SK-N-MC (cell line): ENCODE results near the gene CWH43.
"Not testable (repeated sequence)": the region's sequence is repeated elsewhere in the genome, so short reads cannot be mapped to it uniquely, and the experiment has no call there.

ENCODE experiments used
- DNase-seq: peaks from one replicate; pipeline ENCODE4 v3.0.0-alpha.2; 2011; ENCODE audit warnings: low read depth, low spot score
- H3K27ac ChIP-seq: fragments of 200-600 bp; sonication (generic); 2 replicates; pipeline ENCODE4 v1.5.1; 2016; ENCODE audit warnings: mixed run types
- H3K36me3 ChIP-seq: fragments of 200-600 bp; sonication (generic); 2 replicates; pipeline ENCODE4 v1.6.1; 2017; ENCODE audit warnings: antibody characterized with exemption, low read length, mixed read lengths; ENCODE audit not compliant: insufficient read depth
- H3K4me3 ChIP-seq: fragments of 200-600 bp; sonication (generic); 2 replicates; pipeline ENCODE4 v1.5.1; 2016
- H3K9ac ChIP-seq: fragments of 200-600 bp; sonication (generic); 2 replicates; pipeline ENCODE4 v1.8.0; 2017; ENCODE audit warnings: mixed run types, mixed read lengths; ENCODE audit not compliant: insufficient read length
- H3K9me3 ChIP-seq: fragments of 200-600 bp; sonication (generic); 2 replicates; pipeline ENCODE4 v1.6.1; 2017; ENCODE audit warnings: low read depth, mild to moderate bottlenecking, antibody characterized with exemption, low read length, moderate library complexity, mixed read lengths

CWH43 gene

GRCh38 chr4:49103436-49104136 is 117.5 kb downstream of the CWH43 start:
- not testable (repeated sequence) for H3K27ac ChIP-seq, H3K36me3 ChIP-seq, DNase-seq, H3K4me3 ChIP-seq, H3K9ac ChIP-seq
- H3K9me3 ChIP-seq, result peaks cover 27% of the 10 kb centered on the region

- not testable (repeated sequence) for H3K9ac ChIP-seq, DNase-seq, H3K27ac ChIP-seq, H3K36me3 ChIP-seq, H3K4me3 ChIP-seq
- H3K9me3 ChIP-seq, result peaks cover 27% of the 10 kb centered on the region
Observed at GRCh38 chr4:49104231-49104930, 118.3 kb downstream of the CWH43 start.

- H3K9ac ChIP-seq, H3K4me3 ChIP-seq, H3K36me3 ChIP-seq, DNase-seq, H3K27ac ChIP-seq: not testable (repeated sequence)
- H3K9me3 ChIP-seq, result peaks cover 24% of the 10 kb centered on the region
Observed at GRCh38 chr4:49105248-49105904, 119.3 kb downstream of the CWH43 start.

GRCh38 chr4:49107262-49107661 is 121.2 kb downstream of the CWH43 start:
- H3K36me3 ChIP-seq, H3K4me3 ChIP-seq, H3K27ac ChIP-seq, DNase-seq, H3K9ac ChIP-seq: not testable (repeated sequence)
- H3K9me3 ChIP-seq, result peaks cover 24% of the 10 kb centered on the region

GRCh38 chr4:49108183-49108978 is 122.3 kb downstream of the CWH43 start:
- DNase-seq, H3K27ac ChIP-seq, H3K9ac ChIP-seq, H3K4me3 ChIP-seq, H3K36me3 ChIP-seq: not testable (repeated sequence)
- H3K9me3 ChIP-seq, result peaks cover 20% of the 10 kb centered on the region

- not testable (repeated sequence) for DNase-seq, H3K9ac ChIP-seq, H3K27ac ChIP-seq, H3K36me3 ChIP-seq, H3K4me3 ChIP-seq
- H3K9me3 ChIP-seq, result peaks cover 13% of the 10 kb centered on the region
Observed at GRCh38 chr4:49109567-49110166, 123.6 kb downstream of the CWH43 start.

- not testable (repeated sequence) for H3K36me3 ChIP-seq, H3K9ac ChIP-seq, DNase-seq, H3K4me3 ChIP-seq, H3K27ac ChIP-seq
- peaks cover 11% of the 10 kb centered on the region; the same call in 1 of the 2 replicates for H3K9me3 ChIP-seq
Observed at GRCh38 chr4:49110579-49110978, 124.5 kb downstream of the CWH43 start.
